IPS DF 19.7 (cell line): ENCODE measurements around the gene SIX1.

Experiments
- DNase-seq: peaks from one replicate; pipeline ENCODE4 v3.0.0-alpha.2; 2013; ENCODE audit warnings: low read depth, low spot score

Gene SIX1

GRCh38 chr14:60655119-60655897 is 6.0 kb upstream of the SIX1 start:
- no peak for DNase-seq

GRCh38 chr14:60654334-60654821 is 5.1 kb upstream of the SIX1 start:
- DNase-seq, result no peak

- DNase-seq, result no peak
Measured at GRCh38 chr14:60653701-60654161, 4.5 kb upstream of the SIX1 start.

GRCh38 chr14:60652674-60653651 is 3.7 kb upstream of the SIX1 start:
- DNase-seq, result no peak

GRCh38 chr14:60651796-60652673 is 2.8 kb upstream of the SIX1 start:
- no peak for DNase-seq

GRCh38 chr14:60651086-60651795 is 2.0 kb upstream of the SIX1 start:
- DNase-seq, result no peak

- DNase-seq, result no peak
Measured at GRCh38 chr14:60650373-60650961, 1.2 kb upstream of the SIX1 start.

GRCh38 chr14:60649875-60650372 is 647 bp upstream of the SIX1 start:
- DNase-seq, result no peak

GRCh38 chr14:60648249-60648933 is 886 bp downstream of the SIX1 start:
- DNase-seq, result no peak

- no peak for DNase-seq
Measured at GRCh38 chr14:60647837-60648248, 1.4 kb downstream of the SIX1 start.

GRCh38 chr14:60647081-60647836 is 2.0 kb downstream of the SIX1 start:
- DNase-seq, result no peak

GRCh38 chr14:60646226-60646818 is 3.0 kb downstream of the SIX1 start:
- no peak for DNase-seq

- DNase-seq, result no peak
Measured at GRCh38 chr14:60645126-60645741, 4.0 kb downstream of the SIX1 start.

- no peak for DNase-seq
Measured at GRCh38 chr14:60644666-60645065, 4.6 kb downstream of the SIX1 start.

- no peak for DNase-seq
Measured at GRCh38 chr14:60643463-60644314, 5.6 kb downstream of the SIX1 start.

GRCh38 chr14:60643141-60643462 is 6.2 kb downstream of the SIX1 start:
- DNase-seq, result no peak
